GM03348 (cell line): ENCODE measurements around the gene CFAP92.
A peak's percentile ranks its signal among the peaks of the same experiment; 100 is the strongest.

Experiments
- DNase-seq: peaks from one replicate; pipeline ENCODE4 v3.0.0; 2012; ENCODE audit warnings: low spot score

The CFAP92 gene

DNA sequence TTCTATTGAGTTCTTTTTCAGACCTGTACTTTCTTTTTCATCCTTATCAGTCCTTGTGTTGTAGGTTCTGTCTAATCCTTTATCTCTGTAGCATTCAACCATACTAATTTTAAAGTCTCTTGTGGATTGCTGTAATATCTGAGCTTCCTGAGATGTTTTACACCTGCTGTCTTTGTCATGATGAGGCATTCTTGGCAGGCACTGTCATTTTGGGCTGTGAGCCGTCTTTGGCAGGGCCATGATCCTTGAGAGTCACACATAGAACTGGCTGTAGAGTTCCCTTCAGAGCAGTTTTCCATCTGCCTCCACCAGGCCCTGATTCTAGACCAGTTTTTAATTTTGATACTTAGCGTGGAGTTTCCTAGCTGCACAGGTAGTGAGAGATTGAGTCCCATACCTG, 13.9 kb upstream of the CFAP92 start:
- no peak for DNase-seq

- DNase-seq: no peak
These were observed 13.0 kb upstream of the CFAP92 start for GRCh38 chr3:129006864-129007263.

- peak; percentile 54 for DNase-seq
These were observed 11.8 kb upstream of the CFAP92 start for GRCh38 chr3:129005526-129006303.

DNA sequence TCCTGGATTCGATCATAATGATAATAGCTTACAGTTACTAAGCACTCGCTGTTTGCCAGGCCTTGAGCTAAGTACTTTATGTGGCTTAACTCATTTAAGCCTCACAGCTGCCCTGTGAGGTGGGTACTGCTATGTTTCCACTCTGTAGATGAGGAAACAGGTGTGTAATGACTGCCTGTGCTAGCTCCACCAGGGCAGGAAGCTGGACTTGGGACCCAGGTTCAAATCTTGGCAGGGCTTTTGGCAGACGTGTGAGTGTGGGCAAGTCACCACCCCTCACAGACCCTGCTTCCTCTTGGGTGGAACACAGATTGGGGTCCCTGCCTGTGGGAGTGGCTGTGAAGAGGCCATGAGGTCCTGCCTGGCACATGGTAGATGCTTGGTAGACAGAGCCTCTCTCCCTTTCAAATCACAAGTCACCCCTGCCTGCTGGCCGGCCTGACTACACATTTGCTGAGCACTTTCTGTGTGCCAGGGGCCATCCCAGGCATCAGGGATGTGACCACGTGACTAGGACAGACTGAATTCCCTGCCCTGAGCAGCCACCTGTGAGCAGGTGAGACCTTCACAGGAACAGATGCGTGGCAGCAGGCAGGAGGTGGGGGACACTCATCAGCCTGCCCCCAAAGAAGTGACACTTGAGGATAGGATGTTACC, 10.9 kb upstream of the CFAP92 start:
- DNase-seq: no peak

DNA sequence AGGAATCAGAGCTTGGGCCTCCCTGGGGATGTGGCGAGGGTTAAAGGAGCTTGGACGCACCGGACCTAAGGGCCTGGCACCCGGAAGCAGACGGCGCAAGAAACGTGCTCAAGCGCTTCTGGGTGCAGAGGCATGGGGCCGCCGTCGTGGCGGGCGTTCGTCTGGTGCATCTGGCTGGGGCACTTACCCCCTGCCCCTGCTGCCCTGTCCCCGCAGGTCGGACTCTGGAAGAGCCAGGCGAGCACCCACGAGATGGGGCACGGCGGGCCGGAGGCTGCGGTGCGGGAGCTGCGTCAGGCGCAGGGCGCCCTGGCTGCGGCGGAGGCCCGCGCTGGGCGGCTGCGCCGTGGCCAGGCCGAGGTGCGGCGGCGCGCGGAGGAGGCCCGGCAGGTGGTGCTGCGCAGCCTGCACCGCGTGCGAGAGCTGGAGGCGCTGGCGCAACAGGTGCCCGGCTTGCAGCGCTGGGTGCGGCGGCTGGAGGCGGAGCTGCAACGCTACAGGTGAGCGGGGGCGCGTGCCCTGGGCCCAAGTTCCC, 9.8 kb upstream of the CFAP92 start:
- DNase-seq: no peak

- DNase-seq: no peak
These were observed 9.0 kb upstream of the CFAP92 start for GRCh38 chr3:129002573-129003569.

DNA sequence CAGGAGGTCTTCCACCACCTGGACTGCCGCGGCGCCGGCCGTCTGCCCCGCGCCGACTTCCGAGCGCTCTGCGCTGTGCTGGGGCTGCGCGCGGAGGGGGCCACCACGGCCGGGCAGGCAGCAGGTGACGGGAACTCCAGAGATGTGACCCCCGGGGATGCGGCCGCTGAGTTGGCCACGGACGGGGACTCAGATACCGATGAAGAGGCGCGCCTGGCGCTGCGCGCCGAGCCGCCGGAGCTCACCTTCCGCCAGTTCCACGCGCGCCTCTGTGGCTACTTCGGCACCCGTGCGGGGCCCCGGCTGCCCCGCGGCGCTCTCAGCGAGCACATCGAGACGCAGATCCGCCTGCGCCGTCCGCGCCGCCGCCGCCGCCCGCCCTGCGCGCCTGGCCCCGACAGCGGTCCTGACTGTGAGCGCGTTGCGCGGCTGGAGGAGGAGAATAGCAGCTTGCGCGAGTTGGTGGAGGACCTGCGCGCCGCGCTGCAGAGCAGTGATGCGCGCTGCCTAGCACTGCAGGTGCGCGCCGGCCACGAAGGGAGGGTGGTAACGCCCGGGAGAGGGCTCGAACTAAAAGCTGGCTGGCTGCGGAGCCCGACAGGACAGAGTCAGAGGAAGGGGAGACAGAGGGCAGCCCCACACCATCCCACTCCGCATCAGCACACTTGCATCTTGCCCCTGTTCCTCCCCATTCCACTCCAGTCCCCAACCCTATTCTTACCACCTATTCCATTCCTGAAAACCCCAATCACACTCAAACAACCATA, 8.1 kb upstream of the CFAP92 start:
- no peak for DNase-seq

- peak; percentile 63 for DNase-seq
These were observed 7.4 kb upstream of the CFAP92 start, which contains the start of gene EFCC1 for GRCh38 chr3:129001101-129001805. EFCC1 (plus strand) TSS chr3:129001304; CDS start chr3:129001629, 325 bp downstream.

- DNase-seq: no peak
These were observed 6.8 kb upstream of the CFAP92 start for GRCh38 chr3:129000742-129001100.

- DNase-seq: no peak
These were observed 5.2 kb upstream of the CFAP92 start for GRCh38 chr3:128999102-128999501.

DNA sequence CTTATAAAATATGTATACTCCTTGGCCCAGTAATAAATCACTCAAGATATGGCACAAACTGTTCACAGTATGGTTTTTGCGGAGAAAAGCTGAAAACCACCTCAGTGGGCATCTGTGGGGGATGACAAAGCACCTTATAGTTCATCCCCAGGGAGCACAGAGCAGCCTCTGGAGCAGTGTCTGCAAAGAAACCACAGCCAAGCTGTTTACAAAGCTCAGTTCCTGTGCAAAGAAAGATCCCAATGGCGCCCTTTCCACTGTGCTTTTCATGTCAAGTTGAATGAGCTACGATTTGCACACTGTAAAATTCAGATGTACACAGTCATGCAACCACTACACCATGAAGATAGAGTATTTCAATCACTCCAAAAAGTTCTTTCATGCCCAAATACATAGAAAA, 4.7 kb upstream of the CFAP92 start:
- DNase-seq: no peak

- no peak for DNase-seq
These were observed 3.7 kb upstream of the CFAP92 start for GRCh38 chr3:128997486-128998133.

DNA sequence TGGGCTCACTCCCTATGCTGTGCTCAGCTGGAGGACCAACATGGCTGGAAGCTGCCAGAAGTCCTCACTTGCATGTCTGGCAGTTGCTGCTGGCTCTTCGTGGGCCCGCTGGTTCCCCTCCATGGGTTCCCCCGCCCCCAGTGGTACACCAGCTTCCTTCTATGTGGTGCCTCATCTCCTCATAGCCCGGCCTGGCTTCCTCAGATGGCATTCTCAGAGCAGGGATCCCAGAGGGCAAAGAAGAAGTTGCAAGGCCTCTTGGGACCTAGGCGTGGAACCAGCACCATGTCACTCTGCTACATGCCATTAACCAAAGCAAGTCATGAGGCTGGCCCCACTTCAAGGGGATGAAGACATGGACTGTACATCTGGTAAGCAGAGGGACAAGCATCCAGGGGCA, 2.9 kb upstream of the CFAP92 start:
- DNase-seq: no peak

- no peak for DNase-seq
These were observed 2.3 kb upstream of the CFAP92 start for GRCh38 chr3:128996200-128996599.

DNA sequence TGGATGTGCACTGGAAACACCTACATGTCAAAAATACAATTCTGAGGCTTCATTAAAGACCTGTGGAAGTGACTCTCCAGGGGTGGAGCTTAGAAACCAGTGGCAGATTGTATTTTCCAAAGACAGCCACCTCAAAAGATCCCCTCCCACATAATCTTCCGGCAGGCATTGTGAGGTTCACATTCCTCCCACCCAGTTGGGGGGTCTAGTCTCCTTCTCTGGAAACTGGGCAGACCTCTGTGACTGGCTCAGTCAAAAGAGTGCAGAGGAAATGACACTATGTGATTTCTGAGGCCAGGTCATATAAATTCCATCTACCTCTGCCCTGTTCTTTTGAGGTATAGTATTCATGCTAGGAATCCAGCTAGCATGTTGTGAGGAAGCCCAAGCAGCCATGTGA, 1.9 kb upstream of the CFAP92 start:
- DNase-seq: no peak

- no peak for DNase-seq
These were observed 988 bp upstream of the CFAP92 start for GRCh38 chr3:128994581-128995546.

DNA sequence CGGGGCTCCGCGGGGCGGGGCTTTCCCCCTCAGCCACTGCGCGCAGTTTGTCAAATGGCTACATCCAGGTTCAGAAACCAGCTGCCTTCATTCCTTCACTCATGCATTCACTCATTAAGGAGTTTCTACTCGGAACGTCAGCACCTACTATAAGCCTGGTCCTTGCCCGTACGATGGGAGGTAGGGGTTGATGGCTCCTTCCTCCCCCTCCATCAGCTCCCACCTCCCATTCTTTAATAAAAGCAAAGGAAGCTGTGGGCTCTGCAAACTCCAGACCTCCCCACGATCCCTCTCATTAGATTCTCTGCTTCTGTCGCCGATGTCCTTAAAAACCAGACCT, 267 bp upstream of the CFAP92 start:
- no peak for DNase-seq

GRCh38 chr3:128992926-128993460, 883 bp downstream of the CFAP92 start:
- no peak for DNase-seq

DNA sequence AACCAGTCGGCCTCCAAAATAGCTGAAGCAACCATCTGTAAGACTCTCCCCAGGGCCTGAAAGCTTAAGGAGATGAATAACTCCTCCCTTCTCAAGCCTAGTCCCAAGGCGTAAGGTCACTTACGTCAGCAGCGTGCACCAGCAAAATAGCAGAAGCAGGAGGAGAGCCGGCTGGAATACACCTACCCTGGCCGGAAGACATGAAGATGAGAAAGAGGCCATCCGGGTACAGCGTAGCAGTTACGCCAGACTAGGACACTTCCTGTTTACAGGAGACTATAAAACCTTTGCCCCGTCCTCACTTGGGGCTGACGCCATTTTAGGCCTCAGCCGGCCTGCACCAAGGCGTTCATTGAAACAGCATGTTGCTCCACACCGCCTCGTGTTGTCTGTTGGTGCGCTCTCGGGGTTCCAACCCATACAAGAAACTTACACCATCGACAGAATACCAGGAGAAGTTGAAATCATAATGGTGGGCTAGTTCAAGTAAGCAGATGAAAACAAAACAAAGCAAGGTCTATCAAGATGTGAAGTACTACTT, 2.5 kb downstream of the CFAP92 start:
- no peak for DNase-seq
